Stimulated activated CD8-positive, alpha-beta memory T cell treated with anti-CD3 and anti-CD28 coated beads, Interleukin-4, amount 100 ng/mL, for 4 hours (primary cell): ENCODE data around the gene PABPC1L.

Experiments used
- DNase-seq, 2 donors: peaks; one replicate each; pipeline ENCODE4 v3.0.0-alpha.2; 2020; ENCODE audit warnings: low read depth in 2 of 2, low spot score in 1 of 2

PABPC1L gene

GRCh38 chr20:44942264-44942973, 32.6 kb downstream of the PABPC1L start:
- no peak for DNase-seq

- DNase-seq, result no peak
These were observed 34.0 kb downstream of the PABPC1L start for GRCh38 chr20:44943828-44944227.

GRCh38 chr20:44945261-44945660, 35.4 kb downstream of the PABPC1L start:
- no peak for DNase-seq

- DNase-seq, result no peak
These were observed 36.5 kb downstream of the PABPC1L start for GRCh38 chr20:44946271-44946852.

GRCh38 chr20:44948107-44948506, 38.2 kb downstream of the PABPC1L start:
- no peak for DNase-seq

GRCh38 chr20:44948513-44948912, 38.7 kb downstream of the PABPC1L start:
- no peak for DNase-seq

GRCh38 chr20:44950368-44950767, 40.5 kb downstream of the PABPC1L start:
- DNase-seq, result no peak

DNA sequence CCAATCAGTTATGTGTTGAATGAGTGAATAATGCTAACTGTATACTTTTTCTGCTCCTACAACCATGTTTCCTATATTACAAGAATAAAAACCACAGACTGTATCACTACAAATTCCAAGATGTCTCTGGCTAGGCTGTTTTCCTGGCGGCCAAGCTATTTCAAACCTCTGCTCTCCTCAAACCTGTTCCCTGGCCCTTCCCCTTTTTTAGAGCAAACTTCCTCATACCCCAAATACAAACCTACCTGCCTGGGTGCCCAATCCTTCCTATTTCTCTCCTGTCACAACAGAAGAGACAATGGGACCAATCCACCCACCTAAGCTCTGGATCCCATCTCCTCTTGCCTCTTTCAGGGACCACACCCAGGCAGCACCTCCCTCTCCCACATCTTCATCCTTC, 42.9 kb downstream of the PABPC1L start:
- no peak for DNase-seq

DNA sequence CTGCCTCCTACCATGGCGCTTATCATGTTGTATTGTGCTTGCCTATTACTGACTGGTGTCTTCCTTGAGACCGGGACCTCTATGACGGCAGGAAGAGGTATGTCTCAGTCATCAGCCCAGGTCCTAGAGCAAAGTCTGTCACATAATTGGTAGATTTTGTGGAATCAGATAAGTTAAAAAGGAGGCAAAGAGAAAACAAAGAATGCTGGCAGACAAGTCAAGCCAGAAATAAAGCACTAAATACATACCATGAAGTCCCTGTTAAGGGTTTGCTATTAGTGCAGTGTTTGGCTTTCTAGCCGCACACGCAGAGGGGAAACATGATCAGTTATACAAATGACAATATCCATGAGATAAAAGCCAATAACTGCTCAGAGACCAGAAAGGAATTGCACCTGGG, 44.4 kb downstream of the PABPC1L start:
- no peak for DNase-seq

DNA sequence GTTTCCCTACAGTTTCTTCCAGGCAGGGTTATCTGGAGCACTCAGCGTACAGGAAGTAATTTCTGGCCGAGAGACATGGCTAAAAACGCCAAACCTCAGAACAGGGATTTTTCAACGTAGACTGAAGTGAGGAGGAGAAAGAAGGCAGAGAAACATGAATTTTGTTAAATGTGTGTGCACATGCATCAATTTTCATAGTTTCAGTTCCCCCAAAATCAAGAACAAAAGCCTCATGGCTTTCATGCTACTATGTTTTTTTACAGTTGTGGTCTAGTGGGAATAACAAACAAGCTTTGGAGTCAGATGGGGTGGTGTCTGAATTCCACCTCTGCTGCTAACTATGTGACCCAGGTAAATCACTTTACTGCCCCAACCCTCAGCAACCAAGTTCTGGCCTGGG, 45.4 kb downstream of the PABPC1L start:
- DNase-seq, result no peak

- DNase-seq, result no peak
These were observed 46.5 kb downstream of the PABPC1L start for GRCh38 chr20:44956410-44956809.

GRCh38 chr20:44958276-44958675, 48.4 kb downstream of the PABPC1L start:
- no peak for DNase-seq

DNA sequence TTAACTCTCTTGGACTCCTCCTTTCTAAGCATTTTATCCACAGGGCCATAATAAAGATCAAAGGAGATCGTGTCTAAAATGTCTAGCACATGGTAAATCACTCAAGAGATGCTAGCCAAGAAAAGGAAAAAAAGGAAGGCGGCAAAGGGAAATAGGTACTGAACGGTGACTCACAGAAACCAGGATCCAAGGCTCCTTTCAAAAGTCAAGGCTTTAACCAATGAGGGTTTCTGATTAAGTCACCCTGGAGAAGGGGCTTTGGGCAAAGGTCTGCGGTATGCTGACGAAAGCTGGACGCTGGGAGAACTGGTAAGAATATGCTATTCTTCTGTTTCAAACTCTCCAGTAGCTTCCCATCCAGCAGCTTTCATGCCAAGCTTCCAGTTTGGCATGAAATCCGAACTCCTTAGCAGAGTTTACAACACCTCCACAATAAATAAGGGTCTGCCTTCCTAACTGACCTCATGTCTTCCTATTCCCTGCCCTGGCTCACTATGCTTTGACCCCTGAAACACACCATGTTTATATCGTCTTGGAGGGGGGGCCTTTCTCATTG, 49.3 kb downstream of the PABPC1L start:
- DNase-seq, result no peak

GRCh38 chr20:44959638-44960102, 49.8 kb downstream of the PABPC1L start:
- peak; percentile 51 to 66 for DNase-seq

DNA sequence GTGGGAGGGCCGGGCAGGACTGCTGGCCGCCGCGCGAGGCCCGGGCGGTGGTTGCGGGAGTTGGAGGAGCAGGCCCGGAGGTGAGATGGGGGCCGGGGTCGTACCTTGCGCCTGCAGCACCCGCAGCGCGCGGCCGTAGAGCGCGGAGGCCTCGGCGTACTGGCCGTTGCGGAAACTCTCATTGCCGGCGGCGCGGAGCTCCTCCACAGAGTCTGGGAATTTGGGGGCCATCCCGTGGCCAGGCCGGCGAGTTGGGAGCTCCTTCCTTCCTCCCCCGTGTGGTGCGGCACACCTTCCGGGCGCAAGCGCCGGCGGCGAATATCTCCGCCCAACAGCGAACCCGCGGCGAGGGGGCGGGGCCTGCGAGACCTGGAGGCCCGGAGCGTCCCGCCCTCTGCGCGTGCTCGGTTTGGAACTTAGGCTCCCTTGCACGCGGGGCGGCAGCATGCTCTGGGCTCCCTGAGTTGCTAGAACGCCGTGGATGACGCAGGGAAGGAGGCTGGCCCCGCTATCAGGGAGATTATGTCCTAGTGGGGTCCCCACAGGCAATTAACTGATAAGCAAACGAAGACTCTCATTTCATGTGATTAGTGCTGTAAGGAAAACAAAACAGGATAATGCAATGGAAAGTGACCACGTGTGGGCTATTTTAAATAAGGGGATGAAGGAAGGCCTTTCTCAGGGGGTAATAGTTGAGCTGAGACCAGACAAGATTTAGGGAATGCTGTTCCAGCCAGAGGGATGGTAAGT, 50.4 kb downstream of the PABPC1L start, which contains the start of gene TOMM34:
TOMM34 (minus strand) TSS at position 295 of the 750 bp plus-strand sequence; CDS start at position 231, 64 bp downstream.
- peak; percentile 91 to 92 for DNase-seq

GRCh38 chr20:44961011-44961869, 51.4 kb downstream of the PABPC1L start:
- no peak for DNase-seq

DNA sequence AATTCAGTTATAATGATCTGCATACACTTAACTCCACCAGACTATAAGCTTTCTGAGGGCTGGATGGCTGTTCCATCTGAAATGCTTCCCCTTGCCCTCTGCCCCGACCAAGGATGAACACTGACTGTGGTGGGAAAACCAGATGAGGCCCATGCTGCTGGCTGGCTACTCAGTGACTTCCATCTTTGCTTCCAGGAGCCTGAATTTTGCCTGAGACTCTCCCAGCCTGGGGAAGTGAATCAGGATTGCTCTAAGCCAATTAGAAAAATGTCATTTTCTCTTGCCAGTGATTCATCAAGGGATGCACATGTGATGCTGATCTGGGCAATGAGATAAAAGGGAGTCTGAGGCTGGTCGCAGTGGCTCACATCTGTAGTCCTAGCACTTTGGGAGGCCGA, 52.0 kb downstream of the PABPC1L start:
- DNase-seq, result no peak

DNA sequence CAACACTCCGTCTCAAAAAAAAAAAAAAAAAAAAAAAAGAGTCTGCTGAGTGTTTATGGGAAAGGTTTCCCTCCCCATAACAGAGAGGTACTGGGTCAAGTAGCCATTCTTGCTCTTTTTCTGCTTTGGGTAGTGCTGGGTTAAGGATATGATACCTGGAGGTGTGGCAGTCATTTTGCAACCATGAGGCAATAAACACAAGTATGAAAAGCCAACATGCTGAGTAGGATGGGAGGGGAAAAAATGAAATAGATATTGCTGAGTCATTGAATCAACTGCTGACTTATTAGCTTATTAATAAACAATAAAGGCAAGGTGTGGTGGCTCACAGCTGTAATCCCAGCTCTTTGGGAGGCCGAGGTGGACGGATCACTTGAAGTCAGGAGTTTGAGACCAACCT, 52.6 kb downstream of the PABPC1L start:
- no peak for DNase-seq

GRCh38 chr20:44963325-44964215, 53.7 kb downstream of the PABPC1L start:
- DNase-seq, result no peak

DNA sequence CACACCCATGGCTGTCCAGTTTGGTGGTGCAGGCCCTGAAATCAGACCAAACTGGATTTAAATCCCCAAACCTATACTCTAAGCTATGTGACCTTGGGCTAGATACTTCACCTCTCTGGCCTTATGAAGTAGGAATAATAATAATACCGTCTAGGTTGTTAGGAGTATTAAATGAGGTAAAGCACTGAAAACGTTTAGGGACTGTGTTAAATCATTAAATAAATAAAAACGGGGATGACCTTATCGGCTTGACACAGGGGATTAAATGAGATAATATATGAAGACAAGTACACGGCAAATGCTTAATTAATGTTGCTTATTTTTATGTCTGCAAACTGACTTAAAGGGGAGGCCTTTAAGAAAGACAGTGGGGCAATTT, 55.8 kb downstream of the PABPC1L start:
- DNase-seq, result no peak
